SK-N-SH treated with all-trans-retinoic acid at 6 μM for 48 hours (cell line): ENCODE measurements around the gene WDR20.

Experiments
- ATAC-seq: fragments of 200-7000 bp; cut with Tn5 transposase; 3 replicates; pipeline ENCODE4 v1.9.1; 2020; ENCODE audit warnings: mild to moderate bottlenecking, moderate library complexity
- ARNTL ChIP-seq: fragments of 450-650 bp; formaldehyde crosslinking; IDR thresholded peaks from 2 replicates; pipeline ENCODE4 v1.5.0; 2020; ENCODE audit warnings: low read depth, mild to moderate bottlenecking, moderate library complexity, borderline replicate concordance
- BACH2 ChIP-seq: fragments of 250-450 bp; sonication (Bioruptor Pico); IDR thresholded peaks from 2 replicates; pipeline ENCODE4 v1.9.0; 2021; ENCODE audit warnings: mild to moderate bottlenecking, borderline replicate concordance
- CSDC2 ChIP-seq: fragments of 250-450 bp; sonication (Bioruptor Pico); IDR thresholded peaks from 2 replicates; pipeline ENCODE4 v1.5.0; 2020; ENCODE audit warnings: mild to moderate bottlenecking, moderate library complexity
- ESRRG ChIP-seq: fragments of 250-450 bp; sonication (Bioruptor Pico); IDR thresholded peaks from 2 replicates; pipeline ENCODE4 v1.6.1; 2021; ENCODE audit warnings: mild to moderate bottlenecking
- GLIS3 ChIP-seq: fragments of 250-450 bp; sonication (Bioruptor Pico); IDR thresholded peaks from 2 replicates; pipeline ENCODE4 v1.5.0; 2020; ENCODE audit warnings: mild to moderate bottlenecking, moderate library complexity
- PPARA ChIP-seq: fragments of 250-450 bp; sonication (Bioruptor Pico); IDR thresholded peaks from 2 replicates; pipeline ENCODE4 v1.5.0; 2020; ENCODE audit warnings: mild to moderate bottlenecking, borderline replicate concordance
- RARB ChIP-seq: fragments of 250-450 bp; sonication (Bioruptor Pico); IDR thresholded peaks from 2 replicates; pipeline ENCODE4 v1.8.0; 2021; ENCODE audit warnings: mild to moderate bottlenecking, moderate library complexity
- SNAI2 ChIP-seq: fragments of 250-450 bp; sonication (Bioruptor Pico); IDR thresholded peaks from 2 replicates; pipeline ENCODE4 v1.5.0; 2020; ENCODE audit warnings: mild to moderate bottlenecking, moderate library complexity
- TCF4 ChIP-seq: fragments of 250-450 bp; sonication (Bioruptor Pico); IDR thresholded peaks from 2 replicates; pipeline ENCODE4 v1.8.0; 2021; ENCODE audit warnings: mild to moderate bottlenecking, moderate library complexity, borderline replicate concordance
- TOX ChIP-seq: fragments of 250-450 bp; sonication (Bioruptor Pico); IDR thresholded peaks from 2 replicates; pipeline ENCODE4 v1.8.0; 2021; ENCODE audit warnings: mild to moderate bottlenecking, moderate library complexity, borderline replicate concordance
- ZC3H10 ChIP-seq: fragments of 250-450 bp; sonication (Bioruptor Pico); IDR thresholded peaks from 2 replicates; pipeline ENCODE4 v1.5.1; 2021; ENCODE audit warnings: mild to moderate bottlenecking, moderate library complexity
- ZFP3 ChIP-seq: fragments of 250-450 bp; sonication (Bioruptor Pico); IDR thresholded peaks from 2 replicates; pipeline ENCODE4 v1.5.0; 2020; ENCODE audit warnings: mild to moderate bottlenecking, moderate library complexity
- ZFP30 ChIP-seq: fragments of 450-650 bp; formaldehyde crosslinking; IDR thresholded peaks from 2 replicates; pipeline ENCODE4 v1.5.0; 2022; ENCODE audit warnings: mild to moderate bottlenecking, moderate library complexity
- ZNF565 ChIP-seq: fragments of 450-650 bp; formaldehyde crosslinking; conservative IDR thresholded peaks from 2 replicates; pipeline ENCODE4 v1.5.0; 2020; ENCODE audit warnings: low read depth, mild to moderate bottlenecking, moderate library complexity
- ZNF70 ChIP-seq: fragments of 450-650 bp; formaldehyde crosslinking; IDR thresholded peaks from 2 replicates; pipeline ENCODE4 v1.5.0; 2020; ENCODE audit warnings: mild to moderate bottlenecking, moderate library complexity
- ZNF8 ChIP-seq: fragments of 450-650 bp; formaldehyde crosslinking; IDR thresholded peaks from 2 replicates; pipeline ENCODE4 v1.5.0; 2020; ENCODE audit warnings: mild to moderate bottlenecking, moderate library complexity
- TF ChIP-seq, protein P1 (sequence below): fragments of 250-450 bp; sonication (Bioruptor Pico); IDR thresholded peaks from 2 replicates; pipeline ENCODE4 v1.5.1; 2020; ENCODE audit warnings: low read depth, mild to moderate bottlenecking, moderate library complexity
- TF ChIP-seq, protein P2 (sequence below): fragments of 250-450 bp; sonication (Bioruptor Pico); IDR thresholded peaks from 2 replicates; pipeline ENCODE4 v1.5.1; 2021; ENCODE audit warnings: mild to moderate bottlenecking, moderate library complexity
- TF ChIP-seq, protein P3 (sequence below): fragments of 250-450 bp; sonication (Bioruptor Pico); IDR thresholded peaks from 2 replicates; pipeline ENCODE4 v1.8.0; 2021; ENCODE audit warnings: low read depth, mild to moderate bottlenecking, moderate library complexity, borderline replicate concordance
- TF ChIP-seq, protein P4 (sequence below): fragments of 250-450 bp; sonication (Bioruptor Pico); IDR thresholded peaks from 2 replicates; pipeline ENCODE4 v1.5.0; 2020; ENCODE audit warnings: mild to moderate bottlenecking, moderate library complexity

Gene WDR20

DNA sequence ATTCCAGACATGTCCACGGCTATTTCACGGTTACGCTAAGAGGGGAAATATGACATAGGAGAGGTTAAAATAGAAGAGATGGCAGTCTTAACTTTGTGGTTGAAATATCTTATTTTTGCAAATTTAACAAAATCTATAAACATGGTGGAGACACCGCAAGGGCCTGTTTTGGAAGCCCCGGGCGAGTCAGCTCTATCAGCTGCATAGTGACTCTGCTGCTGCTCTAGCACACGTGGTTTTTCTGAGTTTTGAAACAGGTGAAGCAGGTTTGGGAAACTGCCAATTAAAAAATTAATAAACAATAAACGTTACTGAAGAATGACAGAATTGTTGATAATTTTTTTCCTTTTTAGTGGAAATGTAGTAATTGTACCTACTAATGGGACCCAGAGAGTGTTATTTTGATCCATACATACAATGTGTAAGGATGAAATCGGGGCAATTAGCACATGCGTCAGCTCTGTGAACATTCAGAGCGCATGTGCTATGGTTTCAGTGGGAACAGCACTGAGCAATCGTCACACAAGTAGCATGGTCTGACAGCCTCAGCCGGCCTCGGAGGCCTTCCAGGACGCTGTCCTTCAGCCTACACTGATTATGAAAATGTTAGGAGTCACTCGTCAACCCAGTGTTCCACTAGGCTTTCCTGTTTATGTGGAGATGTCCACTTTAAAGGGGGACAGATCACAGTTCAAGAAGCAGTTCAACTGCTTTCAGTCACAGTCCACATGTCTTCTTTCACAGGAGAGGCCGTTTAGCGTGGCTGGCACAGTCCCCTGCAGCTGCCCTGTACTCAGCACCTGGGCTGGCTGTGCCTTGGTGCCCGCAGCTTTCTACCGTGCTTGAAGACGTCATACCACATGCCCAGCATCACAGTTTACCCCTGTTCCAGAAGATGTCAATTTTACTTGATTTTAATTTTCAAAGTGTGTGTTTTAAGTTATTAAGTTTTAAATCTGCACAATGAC is 113.4 kb downstream of the WDR20 start (continued):
- TF ChIP-seq, protein P1, sequence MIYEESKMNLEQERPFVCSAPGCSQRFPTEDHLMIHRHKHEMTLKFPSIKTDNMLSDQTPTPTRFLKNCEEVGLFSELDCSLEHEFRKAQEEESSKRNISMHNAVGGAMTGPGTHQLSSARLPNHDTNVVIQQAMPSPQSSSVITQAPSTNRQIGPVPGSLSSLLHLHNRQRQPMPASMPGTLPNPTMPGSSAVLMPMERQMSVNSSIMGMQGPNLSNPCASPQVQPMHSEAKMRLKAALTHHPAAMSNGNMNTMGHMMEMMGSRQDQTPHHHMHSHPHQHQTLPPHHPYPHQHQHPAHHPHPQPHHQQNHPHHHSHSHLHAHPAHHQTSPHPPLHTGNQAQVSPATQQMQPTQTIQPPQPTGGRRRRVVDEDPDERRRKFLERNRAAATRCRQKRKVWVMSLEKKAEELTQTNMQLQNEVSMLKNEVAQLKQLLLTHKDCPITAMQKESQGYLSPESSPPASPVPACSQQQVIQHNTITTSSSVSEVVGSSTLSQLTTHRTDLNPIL (CRISPR knock-in tag), result no peak
- TF ChIP-seq, protein P2, sequence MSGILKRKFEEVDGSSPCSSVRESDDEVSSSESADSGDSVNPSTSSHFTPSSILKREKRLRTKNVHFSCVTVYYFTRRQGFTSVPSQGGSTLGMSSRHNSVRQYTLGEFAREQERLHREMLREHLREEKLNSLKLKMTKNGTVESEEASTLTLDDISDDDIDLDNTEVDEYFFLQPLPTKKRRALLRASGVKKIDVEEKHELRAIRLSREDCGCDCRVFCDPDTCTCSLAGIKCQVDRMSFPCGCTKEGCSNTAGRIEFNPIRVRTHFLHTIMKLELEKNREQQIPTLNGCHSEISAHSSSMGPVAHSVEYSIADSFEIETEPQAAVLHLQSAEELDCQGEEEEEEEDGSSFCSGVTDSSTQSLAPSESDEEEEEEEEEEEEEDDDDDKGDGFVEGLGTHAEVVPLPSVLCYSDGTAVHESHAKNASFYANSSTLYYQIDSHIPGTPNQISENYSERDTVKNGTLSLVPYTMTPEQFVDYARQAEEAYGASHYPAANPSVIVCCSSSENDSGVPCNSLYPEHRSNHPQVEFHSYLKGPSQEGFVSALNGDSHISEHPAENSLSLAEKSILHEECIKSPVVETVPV (CRISPR knock-in tag), result no peak
- TF ChIP-seq ZC3H10 (no peak), RARB (CRISPR knock-in tag) (no peak), ZNF8 (CRISPR knock-in tag) (no peak), ZFP3 (CRISPR knock-in tag) (no peak), CSDC2 (no peak)
- TF ChIP-seq, protein P3, sequence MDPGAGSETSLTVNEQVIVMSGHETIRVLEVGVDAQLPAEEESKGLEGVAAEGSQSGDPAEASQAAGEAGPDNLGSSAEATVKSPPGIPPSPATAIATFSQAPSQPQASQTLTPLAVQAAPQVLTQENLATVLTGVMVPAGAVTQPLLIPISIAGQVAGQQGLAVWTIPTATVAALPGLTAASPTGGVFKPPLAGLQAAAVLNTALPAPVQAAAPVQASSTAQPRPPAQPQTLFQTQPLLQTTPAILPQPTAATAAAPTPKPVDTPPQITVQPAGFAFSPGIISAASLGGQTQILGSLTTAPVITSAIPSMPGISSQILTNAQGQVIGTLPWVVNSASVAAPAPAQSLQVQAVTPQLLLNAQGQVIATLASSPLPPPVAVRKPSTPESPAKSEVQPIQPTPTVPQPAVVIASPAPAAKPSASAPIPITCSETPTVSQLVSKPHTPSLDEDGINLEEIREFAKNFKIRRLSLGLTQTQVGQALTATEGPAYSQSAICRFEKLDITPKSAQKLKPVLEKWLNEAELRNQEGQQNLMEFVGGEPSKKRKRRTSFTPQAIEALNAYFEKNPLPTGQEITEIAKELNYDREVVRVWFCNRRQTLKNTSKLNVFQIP (CRISPR knock-in tag), result no peak
- TF ChIP-seq, all 23 proteins: peak for 0

DNA sequence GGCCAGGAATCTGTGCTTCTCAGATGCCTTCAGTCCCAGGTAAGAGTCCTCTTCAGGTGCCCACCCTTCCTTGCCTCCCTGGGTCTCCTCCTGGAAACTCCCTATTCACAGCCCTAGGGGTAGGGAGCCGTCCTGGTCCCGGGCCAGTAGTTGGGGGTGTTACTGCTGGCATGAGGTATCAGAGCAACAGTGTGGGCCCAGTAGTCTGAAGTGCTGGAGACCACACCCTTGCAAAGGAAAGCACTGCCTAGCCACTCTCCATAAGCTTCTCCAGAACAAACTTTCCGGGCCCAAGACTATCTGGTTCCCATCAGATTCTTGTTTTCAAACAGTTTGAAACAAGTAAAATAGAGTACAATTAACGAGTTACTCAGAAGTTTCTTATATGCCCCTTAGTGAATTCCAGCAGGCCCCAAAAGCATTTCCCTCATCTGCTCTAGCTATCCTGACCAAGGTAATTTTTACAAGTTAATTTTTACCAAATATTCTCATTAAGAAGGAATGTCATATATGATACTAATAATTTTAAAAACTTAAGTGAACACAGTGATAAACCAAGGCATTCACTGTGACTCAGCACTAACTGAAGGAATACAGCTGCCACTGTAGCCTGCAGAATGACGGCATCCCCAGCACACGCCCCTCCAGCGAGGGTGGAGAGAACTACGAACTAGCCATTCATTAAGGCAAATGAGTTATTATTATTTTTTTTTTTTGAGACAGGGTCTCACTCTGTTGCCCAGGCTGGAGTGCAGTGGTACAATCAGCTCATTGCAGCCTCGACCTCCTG is 115.9 kb downstream of the WDR20 start:
- no peak for TF ChIP-seq GLIS3 (CRISPR knock-in tag)
- no peak for TF ChIP-seq TCF4 (CRISPR knock-in tag)
- no peak for TF ChIP-seq ZNF565
- no peak for TF ChIP-seq ZFP30 (CRISPR knock-in tag)
- TF ChIP-seq, protein P4, sequence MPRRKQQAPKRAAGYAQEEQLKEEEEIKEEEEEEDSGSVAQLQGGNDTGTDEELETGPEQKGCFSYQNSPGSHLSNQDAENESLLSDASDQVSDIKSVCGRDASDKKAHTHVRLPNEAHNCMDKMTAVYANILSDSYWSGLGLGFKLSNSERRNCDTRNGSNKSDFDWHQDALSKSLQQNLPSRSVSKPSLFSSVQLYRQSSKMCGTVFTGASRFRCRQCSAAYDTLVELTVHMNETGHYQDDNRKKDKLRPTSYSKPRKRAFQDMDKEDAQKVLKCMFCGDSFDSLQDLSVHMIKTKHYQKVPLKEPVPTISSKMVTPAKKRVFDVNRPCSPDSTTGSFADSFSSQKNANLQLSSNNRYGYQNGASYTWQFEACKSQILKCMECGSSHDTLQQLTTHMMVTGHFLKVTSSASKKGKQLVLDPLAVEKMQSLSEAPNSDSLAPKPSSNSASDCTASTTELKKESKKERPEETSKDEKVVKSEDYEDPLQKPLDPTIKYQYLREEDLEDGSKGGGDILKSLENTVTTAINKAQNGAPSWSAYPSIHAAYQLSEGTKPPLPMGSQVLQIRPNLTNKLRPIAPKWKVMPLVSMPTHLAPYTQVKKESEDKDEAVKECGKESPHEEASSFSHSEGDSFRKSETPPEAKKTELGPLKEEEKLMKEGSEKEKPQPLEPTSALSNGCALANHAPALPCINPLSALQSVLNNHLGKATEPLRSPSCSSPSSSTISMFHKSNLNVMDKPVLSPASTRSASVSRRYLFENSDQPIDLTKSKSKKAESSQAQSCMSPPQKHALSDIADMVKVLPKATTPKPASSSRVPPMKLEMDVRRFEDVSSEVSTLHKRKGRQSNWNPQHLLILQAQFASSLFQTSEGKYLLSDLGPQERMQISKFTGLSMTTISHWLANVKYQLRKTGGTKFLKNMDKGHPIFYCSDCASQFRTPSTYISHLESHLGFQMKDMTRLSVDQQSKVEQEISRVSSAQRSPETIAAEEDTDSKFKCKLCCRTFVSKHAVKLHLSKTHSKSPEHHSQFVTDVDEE (CRISPR knock-in tag), result no peak
- no peak for TF ChIP-seq SNAI2 (CRISPR knock-in tag)
- no peak for TF ChIP-seq ZC3H10
- no peak for TF ChIP-seq ZNF8 (CRISPR knock-in tag)
- no peak for TF ChIP-seq RARB (CRISPR knock-in tag)
- TF ChIP-seq, protein P1 (CRISPR knock-in tag), result no peak
- peak; percentile 78 for ATAC-seq

DNA sequence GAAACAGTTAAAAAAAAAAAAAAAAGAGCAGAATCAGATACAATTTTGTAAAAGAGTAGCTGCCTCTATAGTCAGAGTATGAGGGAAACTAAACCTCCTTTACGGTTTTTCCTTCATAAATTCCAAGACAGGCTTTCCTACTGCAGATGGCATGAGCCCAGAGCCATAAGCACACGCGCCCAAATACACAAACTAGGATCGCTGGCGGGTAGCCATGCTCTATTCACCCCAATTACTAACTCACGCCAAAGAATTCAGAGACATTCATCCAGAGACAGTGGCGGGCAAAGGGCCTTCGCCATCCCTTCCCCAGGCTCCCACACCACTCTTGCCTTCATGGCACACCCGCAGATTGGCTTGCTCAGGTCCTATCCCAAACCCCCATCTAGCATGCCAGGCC is 117.0 kb downstream of the WDR20 start:
- TF ChIP-seq ZNF70, result no peak
- TF ChIP-seq ZFP3 (CRISPR knock-in tag), result no peak
- TF ChIP-seq RARB (CRISPR knock-in tag), result no peak
- no peak for TF ChIP-seq BACH2
- TF ChIP-seq TOX (CRISPR knock-in tag), result no peak
- TF ChIP-seq, protein P1 (CRISPR knock-in tag), result no peak
- no peak for TF ChIP-seq ESRRG
- no peak for TF ChIP-seq ARNTL
- TF ChIP-seq, protein P3 (CRISPR knock-in tag), result no peak
- TF ChIP-seq, protein P4 (CRISPR knock-in tag), result no peak
- no peak for TF ChIP-seq PPARA (CRISPR knock-in tag)
- no peak for ATAC-seq
